ENCODE measurements around the gene NUP210L.

NUP210L gene

DNA sequence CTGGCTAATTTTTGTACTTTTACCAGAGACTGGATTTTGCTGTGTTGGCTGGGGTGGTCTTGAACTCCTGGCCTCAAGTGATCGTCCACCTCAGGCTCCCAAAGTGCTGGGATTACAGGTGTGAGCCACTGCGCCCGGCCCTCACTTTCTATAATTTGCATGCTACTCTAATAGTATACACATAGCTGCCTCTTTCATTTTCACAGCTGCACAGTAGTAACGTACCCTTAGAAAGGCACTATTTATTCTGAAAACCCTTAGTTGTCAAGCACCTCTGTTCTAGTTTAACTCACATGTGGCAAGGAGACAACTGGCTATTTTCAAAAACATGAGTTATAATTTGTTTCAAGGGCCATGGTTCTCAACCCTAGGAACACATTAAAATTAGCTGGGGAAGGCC, 19.8 kb upstream of the NUP210L start:
- no peak for DNase-seq (ENCODE audit: low read depth, low spot score)
- ChIA-PET POLR2A (no interaction called here), CTCF (no interaction called here)
- no peak for TF ChIP-seq CTCF (IDR thresholded peaks at IDR 0.05; ENCODE audit: insufficient read depth, low read length, missing control alignments)
- H3K4me3 ChIP-seq (ENCODE audit: low read depth, low read length), result no peak overlapping the region

- no peak for DNase-seq (ENCODE audit: low read depth, low spot score)
- ChIA-PET CTCF (interaction anchor here (1.2 kb wide), 1 partner anchor 12 kb away, joined by 3 read pairs; no protein-coding TSS in a partner anchor), POLR2A (no interaction called here)
- no peak for TF ChIP-seq CTCF (IDR thresholded peaks at IDR 0.05; ENCODE audit: insufficient read depth, low read length, missing control alignments)
- no peak overlapping the region for H3K4me3 ChIP-seq (ENCODE audit: low read depth, low read length)
Observed at GRCh38 chr1:154171880-154172279, 17.0 kb upstream of the NUP210L start.

- no peak for DNase-seq (ENCODE audit: low read depth, low spot score)
- CTCF ChIA-PET, result interaction anchor here (1.2 to 1.4 kb wide), 2 partner anchors 9 to 11 kb away, joined by 3 to 4 read pairs; no protein-coding TSS in a partner anchor
- TF ChIP-seq CTCF (IDR thresholded peaks at IDR 0.05; ENCODE audit: insufficient read depth, low read length, missing control alignments), result no peak
- H3K4me3 ChIP-seq (ENCODE audit: low read depth, low read length), result no peak overlapping the region
- POLR2A ChIA-PET, result no interaction called here
Observed at GRCh38 chr1:154171223-154171583, 16.3 kb upstream of the NUP210L start.

DNA sequence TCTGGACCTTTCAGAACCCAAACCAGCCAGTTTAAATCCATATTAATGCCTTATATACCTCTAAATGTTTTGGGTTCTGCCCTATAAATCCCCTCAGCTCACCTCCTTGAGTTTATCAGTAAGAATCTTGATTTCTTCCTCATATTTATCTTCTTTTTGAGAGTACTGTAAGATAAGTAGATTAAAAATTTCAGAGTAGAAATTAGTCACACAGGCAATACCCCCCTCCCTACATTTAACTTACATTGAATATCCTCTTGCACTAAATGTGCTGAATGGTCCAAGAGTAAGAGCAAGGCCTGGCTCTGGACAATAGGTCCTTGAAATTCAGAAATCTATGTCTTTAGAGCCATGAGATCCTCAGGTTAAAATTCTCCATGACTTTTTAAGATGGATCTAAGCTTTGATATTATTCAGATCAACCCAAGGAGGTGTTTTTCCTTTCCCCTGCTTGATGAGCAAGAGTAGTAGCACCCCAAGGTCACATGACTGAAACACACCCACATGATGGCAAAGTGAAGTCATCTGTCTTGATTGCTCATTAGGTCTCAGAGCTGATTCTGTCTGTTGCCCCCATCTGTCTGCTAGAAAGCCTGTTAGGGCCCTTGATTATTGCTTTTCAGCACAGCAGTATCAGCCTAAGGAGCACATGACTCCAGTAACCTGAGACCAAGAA, 15.8 kb upstream of the NUP210L start:
- no peak for DNase-seq (ENCODE audit: low read depth, low spot score)
- no peak overlapping the region for H3K4me3 ChIP-seq (ENCODE audit: low read depth, low read length)
- TF ChIP-seq CTCF (IDR thresholded peaks at IDR 0.05; ENCODE audit: insufficient read depth, low read length, missing control alignments), result no peak
- ChIA-PET CTCF (interaction anchor here (1.2 to 1.4 kb wide), 2 partner anchors 9 to 11 kb away, joined by 3 to 4 read pairs; no protein-coding TSS in a partner anchor), POLR2A (interaction anchor here (0.6 to 1.0 kb wide), 2 partner anchors 11 to 77 kb away, joined by 3 to 5 read pairs; no protein-coding TSS in a partner anchor)

DNA sequence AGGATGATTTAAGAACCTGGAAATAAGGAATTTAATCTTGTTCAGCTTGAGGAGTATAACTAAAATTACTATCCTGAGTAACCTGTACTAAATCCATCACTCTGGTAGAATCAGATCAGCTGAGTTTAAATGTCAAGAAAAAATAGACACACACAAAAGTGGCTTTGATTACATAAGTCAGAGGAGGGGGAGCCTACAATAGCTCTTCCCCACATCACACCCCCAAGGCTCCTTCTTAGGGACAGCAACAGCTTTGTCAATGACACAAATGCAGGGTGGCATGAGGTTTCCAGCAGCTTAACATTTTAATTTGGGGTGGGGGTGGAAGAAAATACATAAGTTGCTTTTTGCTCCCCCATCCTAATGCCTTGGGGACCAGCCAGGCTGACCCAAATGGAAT, 12.6 kb upstream of the NUP210L start:
- ChIA-PET POLR2A (no interaction called here), CTCF (interaction anchor here (1.0 kb wide), 1 partner anchor 10 kb away, joined by 3 read pairs; no protein-coding TSS in a partner anchor)
- no peak for DNase-seq (ENCODE audit: low read depth, low spot score)
- no peak overlapping the region for H3K4me3 ChIP-seq (ENCODE audit: low read depth, low read length)
- TF ChIP-seq CTCF (IDR thresholded peaks at IDR 0.05; ENCODE audit: insufficient read depth, low read length, missing control alignments), result no peak

DNA sequence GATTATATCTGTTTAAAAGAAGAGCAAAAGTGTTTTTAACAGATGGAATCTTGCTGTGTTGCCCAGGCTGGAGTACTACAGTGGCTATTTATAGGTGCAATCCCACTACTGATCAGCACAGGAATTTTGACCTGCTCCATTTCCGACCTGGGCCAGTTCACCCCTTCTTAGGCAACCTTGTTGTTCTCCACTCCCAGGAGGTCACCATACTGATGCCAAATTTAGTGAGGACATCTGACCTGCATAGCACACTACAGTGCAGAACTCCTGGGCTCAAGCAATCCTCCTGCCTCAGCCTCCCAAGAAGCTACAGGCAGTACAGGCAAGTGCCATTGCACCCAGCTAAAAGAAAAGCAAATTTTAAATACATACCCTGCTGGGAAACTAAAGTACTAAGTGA, 11.3 kb upstream of the NUP210L start:
- ChIA-PET POLR2A (no interaction called here), CTCF (no interaction called here)
- no peak for DNase-seq (ENCODE audit: low read depth, low spot score)
- H3K4me3 ChIP-seq (ENCODE audit: low read depth, low read length), result no peak overlapping the region
- no peak for TF ChIP-seq CTCF (IDR thresholded peaks at IDR 0.05; ENCODE audit: insufficient read depth, low read length, missing control alignments)
